Measurements from ENCODE around the gene CLSTN2.

CLSTN2 gene

GRCh38 chr3:140052771-140053702 lies 118.1 kb downstream of the CLSTN2 start:
- no peak for DNase-seq (ENCODE audit: low read depth in 2 of 2)

DNA sequence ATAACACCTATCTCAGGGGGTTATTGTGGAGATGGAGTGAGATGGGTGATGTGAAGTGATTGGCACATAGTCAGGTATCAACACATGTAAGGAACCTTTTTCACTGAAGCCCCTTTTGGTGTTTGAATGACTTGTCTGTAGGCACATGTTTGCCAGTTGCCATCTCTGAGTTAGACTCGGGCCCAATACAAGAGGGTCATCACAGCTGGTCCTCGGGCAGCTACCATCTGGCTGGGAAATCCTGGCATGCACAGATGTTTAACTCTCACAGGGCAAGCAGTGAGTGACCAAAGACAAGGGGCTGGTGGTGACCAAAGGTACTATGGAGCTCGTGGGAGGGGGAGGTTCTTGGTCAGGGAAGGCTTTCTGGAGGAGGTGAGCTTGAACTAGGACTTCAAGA lies 118.8 kb downstream of the CLSTN2 start:
- no peak for DNase-seq (ENCODE audit: low read depth in 2 of 2)

DNA sequence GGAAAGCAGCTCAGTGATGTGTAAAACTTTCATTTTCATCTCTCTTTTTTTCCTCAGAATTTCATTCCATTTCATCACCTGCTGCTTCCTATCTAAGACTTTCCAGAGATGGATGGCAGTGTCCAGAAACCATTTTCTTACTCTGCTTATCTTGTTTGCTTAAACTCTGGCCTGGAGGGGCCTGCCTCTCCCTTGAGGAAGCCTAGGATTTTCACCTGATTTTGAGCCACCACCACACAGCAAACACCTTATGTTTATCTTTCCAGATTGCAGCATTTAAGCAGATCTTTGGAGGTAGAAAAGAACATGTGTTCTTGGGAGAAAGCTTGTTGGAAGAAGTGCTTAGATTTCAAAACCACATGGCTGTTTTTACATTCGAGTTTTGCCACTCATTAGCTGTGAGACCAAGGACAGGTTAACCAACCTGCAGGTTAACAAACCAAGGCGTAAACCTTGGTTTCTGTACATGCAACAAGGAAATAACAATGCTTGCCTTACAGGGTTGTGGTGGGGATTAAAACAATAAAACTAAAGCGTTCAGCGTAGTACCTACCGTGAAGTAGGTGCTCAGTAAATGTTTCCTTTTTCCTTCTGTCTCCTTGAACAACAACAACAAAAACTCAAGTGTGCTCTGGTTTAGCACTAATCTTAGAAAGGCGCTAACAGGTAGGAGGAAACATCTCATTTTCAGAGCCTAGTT lies 120.3 kb downstream of the CLSTN2 start:
- DNase-seq (ENCODE audit: low read depth in 2 of 2) = no peak

DNA sequence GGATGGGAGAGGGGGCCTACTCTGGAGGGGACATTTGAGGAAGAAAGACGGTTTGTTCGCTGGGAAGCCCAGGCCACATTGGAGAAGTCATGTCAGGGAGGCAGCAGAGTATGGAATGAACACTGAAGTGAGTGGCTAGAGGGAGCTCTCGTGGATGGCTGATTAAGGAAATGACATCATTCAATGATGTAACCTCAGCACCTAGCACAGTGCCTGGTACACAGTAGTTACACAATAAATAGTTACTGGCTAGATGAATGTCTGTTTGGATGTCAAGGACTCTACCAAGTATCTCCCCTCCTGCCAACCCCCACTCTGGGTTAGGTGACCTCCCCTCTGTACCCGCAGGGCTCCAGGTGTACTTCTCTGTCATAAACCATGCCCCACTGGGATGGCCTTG lies 121.1 kb downstream of the CLSTN2 start:
- no peak for DNase-seq (ENCODE audit: low read depth in 2 of 2)

DNA sequence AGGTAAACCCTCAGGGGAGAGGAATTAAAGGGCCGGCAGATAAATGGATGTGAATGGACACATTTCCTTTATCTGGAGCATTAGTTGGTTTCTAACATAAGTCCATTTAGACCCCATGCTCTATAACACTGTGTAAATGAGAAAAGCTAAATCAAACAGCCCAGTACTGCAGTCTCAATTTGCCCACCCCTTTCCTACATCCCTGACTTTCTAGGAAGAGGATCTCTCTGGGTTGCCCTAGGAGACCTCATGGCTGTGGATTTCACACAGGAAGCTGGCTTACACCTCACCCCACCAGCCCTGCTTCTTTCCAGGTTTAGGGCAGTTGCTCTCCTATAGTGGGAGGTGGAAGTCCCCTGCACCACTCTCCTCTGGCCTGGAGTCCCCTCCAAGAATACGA lies 126.2 kb downstream of the CLSTN2 start:
- DNase-seq (ENCODE audit: low read depth in 2 of 2) = no peak

GRCh38 chr3:140062461-140062860 lies 127.5 kb downstream of the CLSTN2 start:
- DNase-seq (ENCODE audit: low read depth in 2 of 2) = no peak

DNA sequence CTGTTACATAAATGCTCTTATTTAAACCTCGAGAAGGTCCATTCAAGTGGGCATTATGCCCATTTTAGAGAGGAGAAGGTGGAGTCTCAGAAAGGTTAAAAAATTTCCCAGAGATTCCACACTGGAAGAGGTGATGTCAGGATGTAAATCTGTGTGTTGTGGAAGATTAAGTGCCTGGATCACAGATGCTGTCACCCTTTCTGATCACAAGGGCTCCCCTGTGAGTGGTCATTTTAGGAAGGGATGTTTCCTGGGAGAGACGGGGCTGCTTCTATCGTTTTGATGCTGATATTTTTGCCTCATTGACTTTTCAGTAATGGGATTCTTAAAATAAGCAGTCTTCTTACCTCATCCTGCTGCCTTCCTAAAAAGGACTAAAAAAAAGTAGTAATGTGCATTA lies 132.5 kb downstream of the CLSTN2 start:
- no peak for DNase-seq (ENCODE audit: low read depth in 2 of 2)

- DNase-seq (ENCODE audit: low read depth in 2 of 2) = no peak
Measured at GRCh38 chr3:140068494-140069017, 133.6 kb downstream of the CLSTN2 start.

GRCh38 chr3:140073278-140074045 lies 138.5 kb downstream of the CLSTN2 start:
- no peak for DNase-seq (ENCODE audit: low read depth in 2 of 2)

DNA sequence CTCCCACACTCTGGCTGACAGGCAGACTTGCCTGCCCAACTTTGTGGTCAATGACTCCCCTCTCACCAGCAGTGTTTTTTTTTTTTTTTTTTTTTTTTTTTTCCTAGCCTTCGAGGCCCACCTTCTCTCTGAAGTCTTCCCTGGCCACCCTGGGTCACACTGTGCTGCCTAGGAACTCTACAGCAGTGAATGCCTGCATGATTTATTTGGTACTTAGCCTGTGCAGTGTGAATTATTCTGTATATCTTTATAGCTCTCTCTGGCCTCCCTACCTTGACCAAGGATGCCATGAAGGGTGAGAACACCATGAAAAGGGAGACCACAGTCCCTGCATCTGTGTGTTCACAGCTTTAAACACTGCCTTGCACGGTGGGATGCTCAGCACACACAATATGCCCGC lies 141.6 kb downstream of the CLSTN2 start:
- no peak for DNase-seq (ENCODE audit: low read depth in 2 of 2)

DNA sequence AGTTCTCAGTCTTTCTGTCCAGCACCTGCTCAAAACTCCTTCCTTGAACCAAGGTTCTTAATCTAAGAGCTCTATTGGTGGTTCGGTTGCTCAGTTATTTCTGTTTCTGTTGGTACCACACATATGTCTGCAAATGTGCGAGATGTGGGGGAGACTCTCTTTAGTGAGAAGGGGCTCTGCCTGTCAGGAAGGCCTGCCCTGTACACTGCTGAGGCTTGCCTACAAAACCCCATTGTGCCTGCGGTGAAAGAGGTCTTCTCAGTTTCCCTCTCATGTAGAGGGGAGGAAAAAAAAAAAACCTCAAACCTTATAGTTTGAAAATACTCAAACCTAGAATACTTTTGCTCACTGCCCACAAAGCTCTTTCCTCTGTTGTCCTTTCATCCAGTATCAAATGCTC lies 142.4 kb downstream of the CLSTN2 start:
- DNase-seq (ENCODE audit: low read depth in 2 of 2) = no peak

DNA sequence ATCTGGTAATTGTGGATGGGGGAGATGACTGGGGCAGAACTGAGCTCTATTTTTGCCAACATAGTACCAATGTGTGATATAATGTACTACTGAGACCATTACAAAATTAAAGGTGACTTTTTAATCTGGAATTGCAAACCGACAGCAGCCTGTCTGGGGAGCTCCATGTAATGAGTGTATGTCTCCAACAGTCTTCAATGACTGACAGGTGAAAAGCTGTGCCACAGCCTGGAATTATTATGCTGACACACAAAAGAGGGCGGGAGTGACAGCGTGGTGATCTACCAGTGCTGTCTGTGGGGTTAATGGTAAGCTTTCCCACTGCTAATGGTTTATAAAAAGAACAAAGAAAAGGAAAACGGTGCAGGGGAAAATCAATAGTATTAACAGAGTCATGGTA lies 143.4 kb downstream of the CLSTN2 start:
- DNase-seq (ENCODE audit: low read depth in 2 of 2) = no peak

- DNase-seq (ENCODE audit: low read depth in 2 of 2) = no peak
Measured at GRCh38 chr3:140078940-140079339, 144.0 kb downstream of the CLSTN2 start.

DNA sequence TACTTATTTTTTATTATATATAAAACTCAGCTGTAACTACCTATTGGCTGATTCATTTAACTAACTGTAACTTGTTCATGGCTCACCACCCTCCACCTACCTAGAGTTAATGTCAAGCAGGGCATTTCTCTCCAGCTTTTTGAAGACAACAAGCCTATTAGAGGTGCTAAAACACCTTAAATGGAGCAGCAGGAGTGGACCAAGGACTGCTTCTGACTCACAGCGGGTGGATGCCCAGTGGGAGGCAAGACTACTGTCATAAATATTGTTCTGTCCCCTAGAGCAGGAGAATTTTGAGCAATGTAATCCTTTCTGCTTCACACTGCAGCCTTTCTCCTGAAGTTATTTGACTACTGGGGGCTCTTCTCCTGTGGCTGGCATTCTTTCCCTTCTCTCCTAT lies 146.9 kb downstream of the CLSTN2 start:
- no peak for DNase-seq (ENCODE audit: low read depth in 2 of 2)

DNA sequence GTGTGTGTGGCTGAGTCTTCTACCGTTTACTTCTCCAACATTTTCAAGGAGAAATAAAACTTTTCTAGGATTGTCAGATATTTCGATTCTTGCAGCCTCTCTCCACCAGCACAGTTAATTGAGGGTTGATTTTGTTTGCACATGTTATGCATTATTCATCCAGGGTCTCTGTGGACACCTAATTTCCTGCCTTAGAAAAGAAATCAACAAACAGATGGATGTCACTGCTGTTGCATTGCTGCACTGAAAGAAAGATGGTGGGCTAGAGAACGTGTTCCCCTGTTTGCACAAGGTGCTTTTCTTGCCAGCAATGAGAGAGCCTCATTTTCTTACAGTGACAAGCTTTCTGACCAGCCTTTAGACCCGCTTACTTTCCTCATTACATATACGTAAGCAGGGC lies 150.0 kb downstream of the CLSTN2 start:
- no peak for DNase-seq (ENCODE audit: low read depth in 2 of 2)

DNA sequence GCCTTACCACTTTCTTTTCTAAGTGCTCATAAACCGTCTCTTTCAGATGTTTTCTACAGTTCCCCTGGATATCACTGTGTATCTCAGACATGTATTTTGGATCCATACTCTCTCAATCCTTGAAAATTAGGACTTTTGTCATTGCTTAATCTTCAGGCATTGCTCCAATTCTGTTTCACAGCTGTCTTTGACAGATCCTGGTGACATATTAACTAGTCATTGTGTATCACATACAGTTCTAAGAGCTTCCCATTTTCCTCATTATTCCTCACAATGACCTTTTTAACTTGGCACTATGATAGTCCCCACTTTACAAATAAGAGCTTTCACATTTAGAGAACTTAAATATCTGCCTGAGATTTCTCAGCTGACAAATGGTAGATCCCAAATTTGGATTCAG lies 151.7 kb downstream of the CLSTN2 start:
- no peak for DNase-seq (ENCODE audit: low read depth in 2 of 2)

GRCh38 chr3:140088058-140088457 lies 153.1 kb downstream of the CLSTN2 start:
- DNase-seq (ENCODE audit: low read depth in 2 of 2) = no peak

DNA sequence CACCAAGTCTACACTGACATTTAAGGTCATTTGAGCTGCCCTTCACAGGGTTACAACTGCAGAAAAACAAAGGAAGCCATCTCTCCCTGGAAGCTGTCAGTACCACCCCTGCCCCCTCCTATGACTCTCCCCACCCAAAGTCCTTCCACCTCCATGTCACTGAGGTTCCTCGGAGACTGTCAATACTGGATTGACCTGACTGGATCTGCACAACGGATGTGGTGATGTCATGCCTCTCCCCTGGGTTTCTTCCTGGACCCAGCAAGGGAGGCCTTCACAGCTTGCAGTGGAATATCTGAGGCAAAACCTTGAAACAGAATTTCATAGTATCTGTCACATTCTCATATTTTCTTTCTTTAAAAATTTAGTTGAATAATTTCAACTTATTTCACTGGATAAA lies 153.5 kb downstream of the CLSTN2 start:
- DNase-seq (ENCODE audit: low read depth in 2 of 2) = no peak

DNA sequence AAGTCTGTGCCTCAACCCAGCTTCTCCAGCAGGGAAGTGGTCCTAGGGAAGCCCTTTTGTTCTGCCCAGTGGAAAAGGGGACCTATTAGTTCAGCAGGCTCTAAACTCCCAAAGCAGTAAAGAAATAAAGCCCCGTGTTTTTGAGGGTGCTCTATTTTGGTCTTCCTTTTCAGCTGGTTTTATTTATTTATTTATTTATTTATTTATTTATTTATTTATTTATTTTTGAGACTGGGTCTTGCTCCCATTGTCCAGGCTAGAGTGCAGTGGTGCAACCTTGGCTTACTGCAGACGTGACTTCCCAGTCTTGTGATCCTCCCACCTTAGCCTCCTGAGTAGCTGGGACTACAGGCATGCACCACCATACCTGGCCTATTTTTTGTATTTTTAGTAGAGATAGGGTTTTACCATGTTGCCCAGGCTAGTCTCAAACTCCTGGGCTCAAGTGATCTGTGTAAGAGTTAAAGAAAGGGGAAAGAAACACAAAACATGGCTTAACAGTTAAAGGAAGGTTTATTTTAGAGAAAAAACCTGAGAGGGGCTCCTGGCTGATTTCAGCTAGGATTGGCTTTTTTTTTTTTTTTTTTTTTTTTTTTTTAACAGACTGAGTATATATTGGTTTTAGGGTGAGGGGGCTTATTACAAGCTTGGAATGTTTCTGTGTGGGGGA lies 154.6 kb downstream of the CLSTN2 start:
- DNase-seq (ENCODE audit: low read depth in 2 of 2) = no peak

GRCh38 chr3:140091143-140091542 lies 156.2 kb downstream of the CLSTN2 start:
- no peak for DNase-seq (ENCODE audit: low read depth in 2 of 2)

GRCh38 chr3:140092848-140093536 lies 158.0 kb downstream of the CLSTN2 start:
- no peak for DNase-seq (ENCODE audit: low read depth in 2 of 2)

All from stimulated activated CD8-positive, alpha-beta memory T cell treated with anti-CD3 and anti-CD28 coated beads, Interleukin-2, amount 100 ng/mL, for 48 hours (primary cell).